GM23338 (cell line): ENCODE results near the gene ISG20. TPM values are rescaled to one million over a fixed set of nuclear protein-coding genes. Genes with fewer than 3 reads are reported as not detected.

Experiments
- ATAC-seq: fragments of 200-7000 bp; cut with Tn5 transposase; 3 replicates; pipeline ENCODE4 v1.9.1; 2020
- DNase-seq: peaks from one replicate; pipeline ENCODE4 v3.0.0-alpha.2; 2015; ENCODE audit warnings: low spot score
- H2AFZ ChIP-seq: fragments of 200-600 bp; sonication (generic); 2 replicates; pipeline ENCODE4 v1.8.0; 2016; ENCODE audit warnings: antibody characterized with exemption, mild to moderate bottlenecking, moderate library complexity
- H3F3A ChIP-seq: fragments of 200-600 bp; sonication (generic); replicated peaks from 2 replicates; pipeline ENCODE4 v1.8.0; 2017; ENCODE audit warnings: antibody characterized with exemption, mixed run types, low read depth
- H3K27ac ChIP-seq: fragments of 200-600 bp; sonication (generic); 2 replicates; pipeline ENCODE4 v1.6.1; 2016; ENCODE audit warnings: low read depth
- H3K27me3 ChIP-seq: fragments of 200-600 bp; sonication (generic); 2 replicates; pipeline ENCODE4 v1.8.0; 2016; ENCODE audit warnings: mild to moderate bottlenecking, mixed run types, moderate library complexity; ENCODE audit not compliant: insufficient read depth
- H3K36me3 ChIP-seq: fragments of 200-600 bp; sonication (generic); 2 replicates; pipeline ENCODE4 v1.8.0; 2016; ENCODE audit warnings: mild to moderate bottlenecking; ENCODE audit not compliant: insufficient read depth
- H3K4me1 ChIP-seq: fragments of 200-600 bp; sonication (generic); 2 replicates; pipeline ENCODE4 v1.8.0; 2016; ENCODE audit warnings: mild to moderate bottlenecking, moderate library complexity; ENCODE audit not compliant: insufficient read depth
- H3K4me2 ChIP-seq: fragments of 200-600 bp; sonication (generic); 2 replicates; pipeline ENCODE4 v1.7.1; 2017; ENCODE audit warnings: mixed run types
- H3K4me3 ChIP-seq: fragments of 200-600 bp; sonication (generic); 2 replicates; pipeline ENCODE4 v1.6.1; 2016; ENCODE audit warnings: mixed run types
- H3K79me2 ChIP-seq: fragments of 200-600 bp; sonication (generic); replicated peaks from 2 replicates; pipeline ENCODE4 v1.8.0; 2017; ENCODE audit warnings: mild to moderate bottlenecking; ENCODE audit not compliant: insufficient read depth
- H3K9me2 ChIP-seq: fragments of 200-600 bp; sonication (generic); 2 replicates; pipeline ENCODE4 v1.8.0; 2017; ENCODE audit not compliant: insufficient read depth
- H4K20me1 ChIP-seq: fragments of 200-600 bp; sonication (generic); replicated peaks from 2 replicates; pipeline ENCODE4 v1.8.0; 2017; ENCODE audit warnings: mild to moderate bottlenecking; ENCODE audit not compliant: insufficient read depth
- H3K27ac Mint-ChIP-seq: 2 replicates; pipeline ENCODE4 v1.8.0; 2020; ENCODE audit warnings: inconsistent platforms, mild to moderate bottlenecking, moderate library complexity, mixed read lengths
- H3K27me3 Mint-ChIP-seq: 3 replicates; pipeline ENCODE4 v1.8.0; 2022; ENCODE audit warnings: low read depth, mild to moderate bottlenecking, moderate library complexity, mixed read lengths, inconsistent platforms; ENCODE audit not compliant: insufficient read depth, poor library complexity
- H3K36me3 Mint-ChIP-seq: 3 replicates; pipeline ENCODE4 v1.8.0; 2021; ENCODE audit warnings: low read depth, mild to moderate bottlenecking, inconsistent platforms, moderate library complexity, mixed read lengths
- H3K4me1 Mint-ChIP-seq: 3 replicates; pipeline ENCODE4 v1.8.0; 2020; ENCODE audit warnings: mild to moderate bottlenecking, inconsistent platforms, mixed read lengths
- H3K4me3 Mint-ChIP-seq: 3 replicates; pipeline ENCODE4 v1.8.0; 2021; ENCODE audit warnings: moderate library complexity, mild to moderate bottlenecking, inconsistent platforms, mixed read lengths
- H3K9me3 Mint-ChIP-seq: 3 replicates; pipeline ENCODE4 v1.8.0; 2020; ENCODE audit warnings: moderate library complexity, mild to moderate bottlenecking, inconsistent platforms, mixed read lengths
- CREB1 ChIP-seq: fragments of 250-450 bp; sonication (Bioruptor Pico); IDR thresholded peaks from 2 replicates; pipeline ENCODE4 v1.5.0; 2020; ENCODE audit warnings: low read depth, mild to moderate bottlenecking, moderate library complexity
- CTCF ChIP-seq, 2 experiments: fragments of 200-600 bp in 1 of 2; sonication (generic) in 1 of 2; conservative IDR thresholded peaks; 2 replicates each; pipeline versions ENCODE4 v1.5.1 to v1.6.1; 2016 to 2017; ENCODE audit warnings: antibody characterized with exemption in 2 of 2, low read depth in 2 of 2, mild to moderate bottlenecking in 2 of 2, moderate library complexity in 1 of 2
- ETS1 ChIP-seq: IDR thresholded peaks from 2 replicates; pipeline ENCODE4 v1.6.1; 2016; ENCODE audit warnings: antibody characterized with exemption
- EZH2 ChIP-seq: fragments of 200-600 bp; sonication (generic); IDR thresholded peaks from one replicate; pipeline ENCODE4 v1.8.0; 2017; ENCODE audit warnings: antibody characterized with exemption, mild to moderate bottlenecking, low read depth; ENCODE audit not compliant: unreplicated experiment
- EZH2phosphoT487 ChIP-seq: fragments of 200-600 bp; sonication (generic); IDR thresholded peaks from one replicate; pipeline ENCODE4 v1.8.1; 2018; ENCODE audit warnings: antibody characterized with exemption; ENCODE audit not compliant: unreplicated experiment
- JUNB ChIP-seq: IDR thresholded peaks from one replicate; pipeline ENCODE4 v1.6.1; 2016; ENCODE audit warnings: antibody characterized with exemption; ENCODE audit not compliant: unreplicated experiment
- NANOG ChIP-seq: IDR thresholded peaks from 2 replicates; pipeline ENCODE4 v1.6.1; 2016; ENCODE audit warnings: antibody characterized with exemption, borderline replicate concordance
- POLR2AphosphoS5 ChIP-seq: IDR thresholded peaks from 2 replicates; pipeline ENCODE4 v1.6.1; 2016; ENCODE audit warnings: antibody characterized with exemption, low read depth
- REST ChIP-seq: IDR thresholded peaks from one replicate; pipeline ENCODE4 v1.6.1; 2018; ENCODE audit warnings: antibody characterized with exemption; ENCODE audit not compliant: unreplicated experiment
- STAT1 ChIP-seq: IDR thresholded peaks from one replicate; pipeline ENCODE4 v1.6.1; 2016; ENCODE audit warnings: antibody characterized with exemption; ENCODE audit not compliant: unreplicated experiment
- ZNF114 ChIP-seq: fragments of 250-450 bp; sonication (Bioruptor Pico); IDR thresholded peaks from 2 replicates; pipeline ENCODE4 v1.5.0; 2020; ENCODE audit warnings: mild to moderate bottlenecking, moderate library complexity
- ZNF331 ChIP-seq: fragments of 250-450 bp; sonication (Bioruptor Pico); IDR thresholded peaks from 2 replicates; pipeline ENCODE4 v1.5.0; 2020; ENCODE audit warnings: low read depth, mild to moderate bottlenecking, moderate library complexity
- polyA plus RNA-seq: library from polyadenylated mRNA; unstranded; fragments of >200 nt; fragmentation: Nextera tagmentation; extraction: Ambion mirVana; gene quantifications from 2 replicates; pipeline ENCODE4 v1.2.1, GENCODE V29; 2016
- total RNA-seq: library from RNA; depleted of rRNA; stranded (reverse); fragments of >200 nt; shearing (Covaris generic); gene quantifications from 2 replicates; pipeline ENCODE4 v1.2.3, GENCODE V29; 2014
- TF ChIP-seq, protein P1 (sequence below): fragments of 250-450 bp; sonication (Bioruptor Pico); IDR thresholded peaks from 2 replicates; pipeline ENCODE4 v1.5.0; 2020; ENCODE audit warnings: mild to moderate bottlenecking, moderate library complexity

ISG20 gene
- total and polyA plus RNA-seq, 2 experiments from 2014 or later, result 3.2 to 3.7 TPM

- Histone ChIP-seq H3F3A (peaks cover 7% of the 10 kb centered on the region; the same call in 1 of the 2 replicates), H3K4me2 (peak overlapping the region; percentile 97), H3K9me2 (no peaks in the 10 kb centered on the region), H4K20me1 (no peaks in the 10 kb centered on the region), H3K79me2 (no peaks in the 10 kb centered on the region), H3K27me3 (peaks cover 38% of the 10 kb centered on the region), H3K4me1 (no peaks in the 10 kb centered on the region; the same call in 1 of the 2 replicates), H3K27ac (no peak overlapping the region), H2AFZ (peak overlapping the region; percentile 95), H3K4me3 (peak overlapping the region; percentile 82), H3K36me3 (no peaks in the 10 kb centered on the region)
- H3K27ac Mint-ChIP-seq, result no peak overlapping the region
- peak; percentile 47 for ATAC-seq
- H3K4me3 Mint-ChIP-seq, result peak overlapping the region; percentile 77
- no peaks in the 10 kb centered on the region for H3K9me3 Mint-ChIP-seq
- TF ChIP-seq ETS1, result no peak
- TF ChIP-seq CTCF (conservative IDR thresholded peaks at IDR 0.05; ENCODE audit: low read depth in 2 of 2), result no peak
- TF ChIP-seq, protein P1, sequence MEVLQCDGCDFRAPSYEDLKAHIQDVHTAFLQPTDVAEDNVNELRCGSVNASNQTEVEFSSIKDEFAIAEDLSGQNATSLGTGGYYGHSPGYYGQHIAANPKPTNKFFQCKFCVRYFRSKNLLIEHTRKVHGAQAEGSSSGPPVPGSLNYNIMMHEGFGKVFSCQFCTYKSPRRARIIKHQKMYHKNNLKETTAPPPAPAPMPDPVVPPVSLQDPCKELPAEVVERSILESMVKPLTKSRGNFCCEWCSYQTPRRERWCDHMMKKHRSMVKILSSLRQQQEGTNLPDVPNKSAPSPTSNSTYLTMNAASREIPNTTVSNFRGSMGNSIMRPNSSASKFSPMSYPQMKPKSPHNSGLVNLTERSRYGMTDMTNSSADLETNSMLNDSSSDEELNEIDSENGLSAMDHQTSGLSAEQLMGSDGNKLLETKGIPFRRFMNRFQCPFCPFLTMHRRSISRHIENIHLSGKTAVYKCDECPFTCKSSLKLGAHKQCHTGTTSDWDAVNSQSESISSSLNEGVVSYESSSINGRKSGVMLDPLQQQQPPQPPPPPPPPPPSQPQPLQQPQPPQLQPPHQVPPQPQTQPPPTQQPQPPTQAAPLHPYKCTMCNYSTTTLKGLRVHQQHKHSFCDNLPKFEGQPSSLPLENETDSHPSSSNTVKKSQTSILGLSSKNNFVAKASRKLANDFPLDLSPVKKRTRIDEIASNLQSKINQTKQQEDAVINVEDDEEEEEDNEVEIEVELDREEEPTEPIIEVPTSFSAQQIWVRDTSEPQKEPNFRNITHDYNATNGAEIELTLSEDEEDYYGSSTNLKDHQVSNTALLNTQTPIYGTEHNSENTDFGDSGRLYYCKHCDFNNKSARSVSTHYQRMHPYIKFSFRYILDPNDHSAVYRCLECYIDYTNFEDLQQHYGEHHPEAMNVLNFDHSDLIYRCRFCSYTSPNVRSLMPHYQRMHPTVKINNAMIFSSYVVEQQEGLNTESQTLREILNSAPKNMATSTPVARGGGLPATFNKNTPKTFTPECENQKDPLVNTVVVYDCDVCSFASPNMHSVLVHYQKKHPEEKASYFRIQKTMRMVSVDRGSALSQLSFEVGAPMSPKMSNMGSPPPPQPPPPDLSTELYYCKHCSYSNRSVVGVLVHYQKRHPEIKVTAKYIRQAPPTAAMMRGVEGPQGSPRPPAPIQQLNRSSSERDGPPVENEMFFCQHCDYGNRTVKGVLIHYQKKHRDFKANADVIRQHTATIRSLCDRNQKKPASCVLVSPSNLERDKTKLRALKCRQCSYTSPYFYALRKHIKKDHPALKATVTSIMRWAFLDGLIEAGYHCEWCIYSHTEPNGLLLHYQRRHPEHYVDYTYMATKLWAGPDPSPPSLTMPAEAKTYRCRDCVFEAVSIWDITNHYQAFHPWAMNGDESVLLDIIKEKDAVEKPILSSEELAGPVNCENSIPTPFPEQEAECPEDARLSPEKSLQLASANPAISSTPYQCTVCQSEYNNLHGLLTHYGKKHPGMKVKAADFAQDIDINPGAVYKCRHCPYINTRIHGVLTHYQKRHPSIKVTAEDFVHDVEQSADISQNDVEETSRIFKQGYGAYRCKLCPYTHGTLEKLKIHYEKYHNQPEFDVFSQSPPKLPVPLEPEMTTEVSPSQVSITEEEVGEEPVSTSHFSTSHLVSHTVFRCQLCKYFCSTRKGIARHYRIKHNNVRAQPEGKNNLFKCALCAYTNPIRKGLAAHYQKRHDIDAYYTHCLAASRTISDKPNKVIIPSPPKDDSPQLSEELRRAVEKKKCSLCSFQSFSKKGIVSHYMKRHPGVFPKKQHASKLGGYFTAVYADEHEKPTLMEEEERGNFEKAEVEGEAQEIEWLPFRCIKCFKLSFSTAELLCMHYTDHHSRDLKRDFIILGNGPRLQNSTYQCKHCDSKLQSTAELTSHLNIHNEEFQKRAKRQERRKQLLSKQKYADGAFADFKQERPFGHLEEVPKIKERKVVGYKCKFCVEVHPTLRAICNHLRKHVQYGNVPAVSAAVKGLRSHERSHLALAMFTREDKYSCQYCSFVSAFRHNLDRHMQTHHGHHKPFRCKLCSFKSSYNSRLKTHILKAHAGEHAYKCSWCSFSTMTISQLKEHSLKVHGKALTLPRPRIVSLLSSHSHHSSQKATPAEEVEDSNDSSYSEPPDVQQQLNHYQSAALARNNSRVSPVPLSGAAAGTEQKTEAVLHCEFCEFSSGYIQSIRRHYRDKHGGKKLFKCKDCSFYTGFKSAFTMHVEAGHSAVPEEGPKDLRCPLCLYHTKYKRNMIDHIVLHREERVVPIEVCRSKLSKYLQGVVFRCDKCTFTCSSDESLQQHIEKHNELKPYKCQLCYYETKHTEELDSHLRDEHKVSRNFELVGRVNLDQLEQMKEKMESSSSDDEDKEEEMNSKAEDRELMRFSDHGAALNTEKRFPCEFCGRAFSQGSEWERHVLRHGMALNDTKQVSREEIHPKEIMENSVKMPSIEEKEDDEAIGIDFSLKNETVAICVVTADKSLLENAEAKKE (CRISPR knock-in tag), result no peak
- no peak for TF ChIP-seq ZNF114
- no peak for TF ChIP-seq ZNF331 (CRISPR knock-in tag)
- TF ChIP-seq CREB1, result no peak
- TF ChIP-seq EZH2, result no peak
- TF ChIP-seq EZH2phosphoT487, result no peak
- no peak for TF ChIP-seq REST
- TF ChIP-seq JUNB, result no peak
- TF ChIP-seq STAT1, result no peak
- TF ChIP-seq NANOG, result no peak
- no peak for TF ChIP-seq POLR2AphosphoS5
- H3K27me3 Mint-ChIP-seq, result peaks cover 23% of the 10 kb centered on the region
- peaks cover 9% of the 10 kb centered on the region; the same call in 2 of the 3 replicates for H3K4me1 Mint-ChIP-seq
- no peaks in the 10 kb centered on the region for H3K36me3 Mint-ChIP-seq
- no peak for DNase-seq
Observed at GRCh38 chr15:88705769-88706165, 67.0 kb downstream of the ISG20 start.
